Lung (tissue), 12 donors: ENCODE results near the gene DDX42. TPM values are rescaled to one million over a fixed set of nuclear protein-coding genes. Genes with fewer than 3 reads are reported as not detected.

Experiments used
- ATAC-seq: fragments of 200-7000 bp; cut with Tn5 transposase; one replicate; pipeline ENCODE4 v1.9.1; 2020; ENCODE audit warnings: moderate number of reproducible peaks; ENCODE audit not compliant: insufficient read depth, low FRiP score
- DNase-seq, 3 donors: peaks; one replicate each; pipeline ENCODE4 v3.0.0-alpha.2; 2013 to 2017
- H3K27ac ChIP-seq, 2 donors: one replicate each; pipeline ENCODE4 v1.5.1; 2013; ENCODE audit warnings: mild to moderate bottlenecking in 2 of 2, moderate library complexity in 2 of 2, control low read depth in 1 of 2, inconsistent platforms in 1 of 2, low read depth in 1 of 2, low read length in 1 of 2
- H3K27me3 ChIP-seq, 3 donors: one replicate each; pipeline ENCODE4 v1.5.1; 2013; ENCODE audit warnings: low read length in 2 of 3; ENCODE audit not compliant: control insufficient read depth in 3 of 3, insufficient read depth in 3 of 3
- H3K36me3 ChIP-seq, 4 donors: one replicate each; pipeline ENCODE4 v1.5.1; 2013; ENCODE audit warnings: low read length in 4 of 4, mild to moderate bottlenecking in 1 of 4, moderate library complexity in 1 of 4; ENCODE audit not compliant: control insufficient read depth in 4 of 4, insufficient read depth in 4 of 4
- H3K4me1 ChIP-seq, 5 donors: one replicate each; pipeline ENCODE4 v1.5.1; 2013; ENCODE audit warnings: low read length in 5 of 5, mild to moderate bottlenecking in 2 of 5, moderate library complexity in 1 of 5; ENCODE audit not compliant: control insufficient read depth in 5 of 5, insufficient read depth in 5 of 5
- H3K4me3 ChIP-seq: one replicate; pipeline ENCODE4 v1.5.1; 2013; ENCODE audit warnings: mild to moderate bottlenecking, control low read depth, moderate library complexity
- H3K9ac ChIP-seq, 2 donors: one replicate each; pipeline ENCODE4 v1.5.1; 2013; ENCODE audit warnings: low read length in 2 of 2, control low read depth in 1 of 2; ENCODE audit not compliant: insufficient read depth in 1 of 2
- H3K9me3 ChIP-seq, 4 donors: one replicate each; pipeline ENCODE4 v1.5.1; 2013; ENCODE audit warnings: low read length in 3 of 4, mild to moderate bottlenecking in 1 of 4, moderate library complexity in 1 of 4; ENCODE audit not compliant: control insufficient read depth in 4 of 4, insufficient read depth in 3 of 4
- WGBS, 2 donors: extraction: QIAGEN DNeasy Blood & Tissue Kit; methylation state at CpG; one replicate each; pipeline ENCODE4 v1.1.7; 2013; 5-methylcytosine and 5-hydroxymethylcytosine counted together
- polyA plus RNA-seq, 2 donors: library from polyadenylated mRNA; stranded (reverse); fragments of 200-250 nt; gene quantifications; one replicate each; pipeline ENCODE4 v1.2.1, GENCODE V29; 2013
- total RNA-seq, 2 donors: library from RNA; depleted of rRNA in 1 of 2; stranded (reverse); fragments of >200 nt in 1 of 2; gene quantifications; one replicate each; pipeline ENCODE4 v1.2.1, GENCODE V29; 2014 to 2021
- TF ChIP-seq, protein P1 (sequence below): IDR thresholded peaks from 2 replicates; pipeline ENCODE4 v1.5.1; 2012; ENCODE audit warnings: mild to moderate bottlenecking; ENCODE audit errors: control extremely low read depth, extremely low read depth
- donor health status: control.
- donor health status: control.
- donor health status: Bipolar disorder and iron deficiency.
- donor health status: healthy.
- donor health status: DM: yes; HTN: yes; CAD: no.

The DDX42 gene
- total and polyA plus RNA-seq, 4 donors = 47.8 to 153 (median 75.9) TPM

DNA sequence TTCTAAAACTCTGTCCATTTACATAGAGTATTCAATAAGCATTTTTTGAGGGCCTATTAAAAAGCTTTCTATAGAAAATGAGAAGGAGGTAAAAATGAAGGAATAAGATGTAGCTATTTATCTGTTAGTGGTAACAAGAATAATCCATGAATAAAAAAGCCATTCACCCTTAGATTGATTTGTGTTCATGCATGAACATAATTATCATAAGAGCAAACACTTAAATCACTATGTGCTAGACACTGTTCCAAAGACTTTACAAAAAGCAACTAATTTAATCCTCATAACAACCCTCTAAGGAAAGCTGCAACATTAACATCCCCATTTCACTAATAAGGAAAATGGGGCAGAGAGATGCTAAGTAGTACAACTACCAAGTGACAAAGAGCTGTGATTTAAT is 7.2 kb upstream of the DDX42 start:
- Histone ChIP-seq H3K36me3 (peaks cover 6 to 17% (median 10%) of the 10 kb centered on the region in 4 donors), H3K4me1 (peaks cover 2 to 28% (median 14%) of the 10 kb centered on the region in 5 donors), H3K27me3 (no peaks in the 10 kb centered on the region), H3K9me3 (no peaks in the 10 kb centered on the region), H3K4me3 (no peak overlapping the region), H3K9ac (no peak overlapping the region), H3K27ac (no peak overlapping the region)
- DNase-seq (no peak), ATAC-seq (no peak)
- TF ChIP-seq, protein P1, sequence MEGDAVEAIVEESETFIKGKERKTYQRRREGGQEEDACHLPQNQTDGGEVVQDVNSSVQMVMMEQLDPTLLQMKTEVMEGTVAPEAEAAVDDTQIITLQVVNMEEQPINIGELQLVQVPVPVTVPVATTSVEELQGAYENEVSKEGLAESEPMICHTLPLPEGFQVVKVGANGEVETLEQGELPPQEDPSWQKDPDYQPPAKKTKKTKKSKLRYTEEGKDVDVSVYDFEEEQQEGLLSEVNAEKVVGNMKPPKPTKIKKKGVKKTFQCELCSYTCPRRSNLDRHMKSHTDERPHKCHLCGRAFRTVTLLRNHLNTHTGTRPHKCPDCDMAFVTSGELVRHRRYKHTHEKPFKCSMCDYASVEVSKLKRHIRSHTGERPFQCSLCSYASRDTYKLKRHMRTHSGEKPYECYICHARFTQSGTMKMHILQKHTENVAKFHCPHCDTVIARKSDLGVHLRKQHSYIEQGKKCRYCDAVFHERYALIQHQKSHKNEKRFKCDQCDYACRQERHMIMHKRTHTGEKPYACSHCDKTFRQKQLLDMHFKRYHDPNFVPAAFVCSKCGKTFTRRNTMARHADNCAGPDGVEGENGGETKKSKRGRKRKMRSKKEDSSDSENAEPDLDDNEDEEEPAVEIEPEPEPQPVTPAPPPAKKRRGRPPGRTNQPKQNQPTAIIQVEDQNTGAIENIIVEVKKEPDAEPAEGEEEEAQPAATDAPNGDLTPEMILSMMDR = no peak

DNA sequence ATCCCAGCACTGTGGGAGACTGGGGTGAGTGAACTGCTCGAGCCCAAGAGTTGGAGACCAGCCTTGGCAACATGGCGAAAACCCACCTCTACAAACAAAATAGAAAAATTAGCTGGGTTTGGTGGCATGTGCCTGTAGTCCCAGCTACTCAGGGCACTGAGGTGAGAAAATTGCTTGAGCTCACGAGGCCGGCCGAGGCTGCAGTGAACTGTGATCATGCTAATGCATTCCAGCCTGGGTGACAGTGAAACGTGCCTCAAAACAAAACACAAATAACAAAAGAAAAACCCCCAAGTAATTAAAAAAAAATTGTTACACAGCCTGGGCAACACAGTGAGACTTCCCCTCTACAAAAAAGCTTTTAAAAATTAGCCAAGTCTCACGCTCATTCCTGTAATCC is 5.5 kb upstream of the DDX42 start:
- Histone ChIP-seq H3K36me3 (peaks cover 0 to 14% (median 6%) of the 10 kb centered on the region in 4 donors), H3K4me1 (peaks cover 2 to 20% (median 14%) of the 10 kb centered on the region in 5 donors), H3K27me3 (no peaks in the 10 kb centered on the region), H3K4me3 (no peak overlapping the region), H3K27ac (no peak overlapping the region), H3K9me3 (no peaks in the 10 kb centered on the region), H3K9ac (no peak overlapping the region)
- WGBS, 2 donors = 91 to 94% methylated on average over 7 of the region's 7 CpGs
- DNase-seq = no peak
- TF ChIP-seq, protein P1 = no peak
- ATAC-seq = no peak

DNA sequence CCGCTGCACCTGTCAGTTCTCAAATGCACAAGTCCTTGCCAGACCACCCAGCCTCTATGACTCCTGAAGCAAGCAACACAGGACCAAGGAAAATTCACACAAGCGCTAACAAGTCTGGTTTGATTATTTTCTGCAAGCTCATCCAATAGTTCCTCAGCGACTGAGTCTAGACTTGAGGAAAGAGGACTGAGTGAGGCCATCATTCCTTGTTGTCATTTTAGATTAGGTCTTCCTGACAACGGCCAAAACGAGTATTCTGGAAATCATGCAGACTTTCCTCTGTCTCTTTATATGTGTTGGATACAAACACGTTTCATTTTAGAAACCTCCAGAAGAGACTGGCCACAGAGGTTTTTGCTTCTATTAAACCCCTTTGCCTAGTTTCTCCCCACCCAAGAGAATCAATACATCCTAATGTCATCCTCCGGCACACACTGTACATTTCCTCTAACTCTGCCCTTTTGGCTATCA is 1.1 kb upstream of the DDX42 start:
- Histone ChIP-seq H3K9me3 (no peaks in the 10 kb centered on the region), H3K4me3 (peak overlapping the region; percentile 72), H3K27ac (peak overlapping the region; percentile 96 to 97), H3K36me3 (peaks cover 0 to 9% (median 8%) of the 10 kb centered on the region in 4 donors), H3K4me1 (peaks cover 3 to 20% (median 12%) of the 10 kb centered on the region in 5 donors), H3K9ac (peak overlapping the region; percentile 84 to 92), H3K27me3 (no peaks in the 10 kb centered on the region)
- 4 to 5% methylated on average over 7 of the region's 7 CpGs for WGBS, 2 donors
- TF ChIP-seq, protein P1 = no peak
- DNase-seq (peak in 2 of 3 donors; percentile 16 to 40), ATAC-seq (no peak)
